SJCRH30 (cell line): Measurements from ENCODE around the gene SMAP2. TPM values are rescaled to one million over a fixed set of nuclear protein-coding genes. Genes with fewer than 3 reads are reported as not detected.
A peak's percentile ranks its signal among the peaks of the same experiment; 100 is the strongest.
"Not testable (repeated sequence)": the region's sequence is repeated elsewhere in the genome, so short reads cannot be mapped to it uniquely, and the experiment has no call there.

Experiments
- DNase-seq, 2 experiments: peaks; one replicate each; pipeline ENCODE4 v3.0.0-alpha.2; 2015 to 2020
- H3K27ac ChIP-seq: fragments of 250-450 bp; sonication (Bioruptor Pico); 2 replicates; pipeline ENCODE4 v1.5.1; 2020; ENCODE audit warnings: mild to moderate bottlenecking, moderate library complexity
- H3K27me3 ChIP-seq: fragments of 250-450 bp; sonication (Bioruptor Pico); 2 replicates; pipeline ENCODE4 v1.5.1; 2020; ENCODE audit warnings: mild to moderate bottlenecking, moderate library complexity
- H3K36me3 ChIP-seq: fragments of 250-450 bp; sonication (Bioruptor Pico); 2 replicates; pipeline ENCODE4 v1.5.1; 2020; ENCODE audit warnings: mild to moderate bottlenecking, moderate library complexity
- H3K4me1 ChIP-seq: fragments of 250-450 bp; sonication (Bioruptor Pico); 2 replicates; pipeline ENCODE4 v1.5.1; 2020; ENCODE audit warnings: mild to moderate bottlenecking, moderate library complexity
- H3K4me3 ChIP-seq: fragments of 250-450 bp; sonication (Bioruptor Pico); 2 replicates; pipeline ENCODE4 v1.5.1; 2020; ENCODE audit warnings: mild to moderate bottlenecking, moderate library complexity
- H3K9me3 ChIP-seq: fragments of 250-450 bp; sonication (Bioruptor Pico); replicated peaks from 2 replicates; pipeline ENCODE4 v1.5.1; 2020; ENCODE audit warnings: mild to moderate bottlenecking, moderate library complexity
- total RNA-seq: library from RNA; depleted of rRNA; stranded (reverse); fragments of >200 nt; shearing (Covaris generic); gene quantifications from 2 replicates; pipeline ENCODE4 v1.2.3, GENCODE V29; 2014

Gene SMAP2
- total RNA-seq, 1 experiment from 2014 or later, result 15.0 TPM

DNA sequence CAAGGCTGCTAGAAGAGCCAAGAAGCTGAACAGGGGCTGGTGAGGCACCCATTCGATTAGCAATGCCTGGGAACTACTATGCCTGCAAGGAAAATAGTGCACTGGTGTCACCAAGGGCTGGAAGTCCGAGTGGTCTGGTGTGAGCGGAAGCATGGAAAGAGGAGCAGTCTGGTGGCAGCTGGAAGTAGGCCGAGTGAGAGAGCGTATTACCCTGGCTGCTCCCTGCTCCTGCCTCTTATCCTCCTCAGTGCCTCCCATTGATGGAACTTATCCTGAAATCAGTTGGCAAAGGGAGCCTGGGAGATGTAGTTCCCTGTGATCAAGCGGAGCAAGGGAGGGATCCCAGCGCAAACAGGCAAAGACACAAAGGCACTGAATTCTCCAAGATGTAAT is 9.6 kb downstream of the SMAP2 start:
- H3K9me3 ChIP-seq, result no peaks in the 10 kb centered on the region
- no peak for DNase-seq
- H3K36me3 ChIP-seq, result no peaks in the 10 kb centered on the region
- peaks cover 31% of the 10 kb centered on the region for H3K4me1 ChIP-seq
- no peak overlapping the region for H3K4me3 ChIP-seq
- no peaks in the 10 kb centered on the region for H3K27me3 ChIP-seq
- no peak overlapping the region for H3K27ac ChIP-seq

DNA sequence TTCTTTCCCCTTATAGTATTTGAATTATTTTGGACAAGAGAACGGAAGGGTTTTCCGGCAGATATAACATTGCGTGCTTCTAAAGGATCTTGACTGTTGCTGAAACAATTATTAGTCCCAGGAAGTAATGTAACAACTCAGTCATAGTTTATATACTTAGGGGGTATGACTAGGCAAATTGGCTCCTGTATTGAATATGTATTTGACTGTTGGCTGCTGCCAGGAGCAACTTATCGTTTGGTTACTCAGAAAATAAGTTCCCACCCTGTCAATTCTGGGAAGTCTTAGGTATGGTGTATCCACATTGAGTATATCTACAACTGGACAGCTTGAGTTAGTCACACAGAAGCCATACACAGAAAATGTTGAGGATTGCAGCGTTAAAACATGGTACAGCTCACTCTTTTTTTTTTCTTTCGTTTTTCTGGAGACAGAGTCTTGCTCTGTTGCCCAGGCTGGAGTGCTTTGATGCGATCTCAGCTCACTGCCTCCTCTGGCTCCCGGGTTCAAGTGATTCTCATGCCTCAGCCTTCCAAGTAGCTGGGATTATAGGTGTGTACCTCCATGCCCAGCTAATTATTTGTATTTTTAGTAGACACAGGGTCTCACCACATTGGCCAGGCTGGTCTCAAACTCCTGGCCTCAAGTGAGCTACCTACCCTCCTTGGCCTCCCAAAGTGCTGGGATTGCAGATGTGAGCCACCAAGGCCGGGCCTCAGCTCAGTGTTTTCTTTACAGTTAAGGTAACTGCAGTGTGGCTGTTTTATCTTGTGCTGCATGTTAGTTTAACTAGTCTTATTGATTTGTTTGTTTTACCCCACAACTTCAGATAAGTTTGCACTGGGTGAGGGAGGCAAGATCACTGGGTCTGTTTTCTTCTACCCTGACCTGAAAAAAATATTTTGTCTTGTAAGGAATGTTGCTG is 10.2 kb downstream of the SMAP2 start:
- no peak overlapping the region for H3K4me3 ChIP-seq
- H3K27me3 ChIP-seq, result no peaks in the 10 kb centered on the region
- no peaks in the 10 kb centered on the region for H3K9me3 ChIP-seq
- H3K27ac ChIP-seq, result no peak overlapping the region
- no peak for DNase-seq
- H3K4me1 ChIP-seq, result peaks cover 31% of the 10 kb centered on the region
- H3K36me3 ChIP-seq, result no peaks in the 10 kb centered on the region

- no peaks in the 10 kb centered on the region for H3K27me3 ChIP-seq
- no peaks in the 10 kb centered on the region for H3K36me3 ChIP-seq
- peaks cover 31% of the 10 kb centered on the region for H3K4me1 ChIP-seq
- peak overlapping the region; percentile 45 for H3K27ac ChIP-seq
- no peaks in the 10 kb centered on the region for H3K9me3 ChIP-seq
- H3K4me3 ChIP-seq, result no peak overlapping the region
- peak in 1 of 2 experiments; percentile 49 for DNase-seq
Measured at GRCh38 chr1:40384413-40384762, 10.9 kb downstream of the SMAP2 start.

DNA sequence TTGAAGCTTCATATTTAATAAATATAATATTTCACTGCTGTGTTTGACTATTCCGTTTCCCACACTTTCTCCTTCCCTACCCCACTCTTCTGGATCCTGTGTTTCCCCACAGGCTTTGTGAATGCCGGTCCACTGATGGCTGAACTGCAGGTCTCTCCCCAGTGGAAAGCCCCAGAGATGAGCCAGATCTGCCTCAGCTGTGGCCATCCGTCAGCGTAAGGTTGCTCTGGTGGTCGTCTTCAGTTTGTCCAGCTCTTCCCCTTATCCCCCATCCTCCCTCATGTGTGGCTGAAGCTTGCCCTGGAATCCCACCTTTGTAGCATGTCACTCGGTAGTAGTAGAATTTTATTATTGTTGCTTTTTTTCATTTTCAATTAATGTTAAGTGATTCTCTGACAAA is 11.4 kb downstream of the SMAP2 start:
- no peak overlapping the region for H3K4me3 ChIP-seq
- DNase-seq, result peak; percentile 73 to 89
- H3K4me1 ChIP-seq, result peaks cover 28% of the 10 kb centered on the region
- no peaks in the 10 kb centered on the region for H3K27me3 ChIP-seq
- no peaks in the 10 kb centered on the region for H3K36me3 ChIP-seq
- H3K9me3 ChIP-seq, result no peaks in the 10 kb centered on the region
- H3K27ac ChIP-seq, result peak overlapping the region; percentile 45

GRCh38 chr1:40385437-40386358 is 12.2 kb downstream of the SMAP2 start:
- Histone ChIP-seq H3K27me3 (no peaks in the 10 kb centered on the region), H3K4me1 (peaks cover 24% of the 10 kb centered on the region), H3K27ac (peak overlapping the region; percentile 45), H3K9me3 (no peaks in the 10 kb centered on the region), H3K36me3 (no peaks in the 10 kb centered on the region), H3K4me3 (no peak overlapping the region)
- peak; percentile 75 to 91 for DNase-seq

DNA sequence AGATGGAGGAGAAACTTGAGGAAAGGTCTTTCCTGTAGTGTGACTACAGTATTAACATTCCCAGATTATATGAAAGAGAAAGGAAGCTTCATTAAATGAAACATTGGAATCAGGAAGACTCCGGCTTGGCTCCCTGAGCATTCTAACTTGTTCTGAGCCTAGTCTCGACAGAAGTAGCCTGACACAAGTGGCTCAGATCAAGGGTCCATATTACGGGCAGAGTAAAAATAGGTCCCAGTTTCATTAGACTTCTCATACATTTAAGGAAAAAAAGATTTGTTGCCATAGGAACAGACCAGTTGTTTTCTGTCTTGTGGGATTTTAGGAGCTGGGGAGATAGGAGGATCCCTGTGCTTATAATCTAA is 12.8 kb downstream of the SMAP2 start:
- H3K9me3 ChIP-seq, result no peaks in the 10 kb centered on the region
- DNase-seq, result peak in 1 of 2 experiments; percentile 29
- no peak overlapping the region for H3K27ac ChIP-seq
- no peak overlapping the region for H3K4me3 ChIP-seq
- H3K36me3 ChIP-seq, result no peaks in the 10 kb centered on the region
- H3K27me3 ChIP-seq, result no peaks in the 10 kb centered on the region
- peaks cover 24% of the 10 kb centered on the region for H3K4me1 ChIP-seq

GRCh38 chr1:40386796-40387195 is 13.3 kb downstream of the SMAP2 start:
- DNase-seq, result no peak
- peaks cover 24% of the 10 kb centered on the region for H3K4me1 ChIP-seq
- H3K27ac ChIP-seq, result no peak overlapping the region

DNA sequence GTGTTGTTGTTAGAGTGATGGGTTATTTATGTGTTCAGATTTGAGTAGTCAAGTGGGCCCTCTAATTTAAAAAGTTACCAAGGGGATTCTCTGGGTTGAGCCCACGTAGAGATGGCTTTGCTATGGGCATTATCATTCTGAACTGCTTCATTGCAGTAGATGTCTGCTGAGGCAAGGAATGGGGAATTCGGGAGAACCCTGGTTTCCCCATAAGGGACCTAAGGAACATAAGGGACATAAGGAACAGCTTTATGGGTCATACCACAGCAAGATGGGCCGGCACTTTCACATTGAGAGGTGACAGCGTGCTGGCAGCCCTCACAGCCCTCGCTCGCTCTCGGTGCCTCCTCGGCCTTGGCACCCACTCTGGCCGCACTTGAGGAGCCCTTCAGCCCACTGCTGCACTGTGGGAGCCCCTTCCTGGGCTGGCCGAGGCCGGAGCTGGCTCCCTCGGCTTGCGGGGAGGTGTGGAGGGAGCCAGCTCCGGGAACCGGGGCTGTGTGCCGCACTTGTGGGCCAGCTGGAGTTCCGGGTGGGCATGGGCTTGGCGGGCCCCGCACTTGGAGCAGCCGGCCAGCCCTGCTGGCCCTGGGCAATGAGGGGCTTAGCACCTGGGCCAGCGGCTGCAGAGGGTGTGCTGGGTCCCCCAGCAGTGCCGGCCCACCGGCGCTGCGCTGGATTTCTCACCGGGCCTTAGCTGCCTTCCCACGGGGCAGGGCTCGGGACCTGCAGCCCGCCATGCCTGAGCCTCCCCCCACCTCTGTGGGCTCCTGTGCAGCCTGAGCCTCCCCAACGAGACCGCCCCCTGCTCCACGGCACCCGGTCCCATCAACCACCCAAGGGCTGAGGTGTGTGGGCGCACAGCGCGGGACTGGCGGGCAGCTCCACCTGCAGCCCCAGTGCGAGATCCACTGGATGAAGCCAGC is 14.1 kb downstream of the SMAP2 start:
- H3K27ac ChIP-seq, result not testable (repeated sequence)

More at GRCh38 chr1:40386796-40387195, 13.3 kb downstream of the SMAP2 start:
- Histone ChIP-seq H3K27me3 (no peaks in the 10 kb centered on the region), H3K9me3 (no peaks in the 10 kb centered on the region), H3K4me3 (no peak overlapping the region), H3K36me3 (no peaks in the 10 kb centered on the region)

GRCh38 chr1:40388456-40389321 is 15.2 kb downstream of the SMAP2 start:
- not testable (repeated sequence) for H3K9me3 ChIP-seq, H3K27me3 ChIP-seq, H3K27ac ChIP-seq, H3K36me3 ChIP-seq, DNase-seq, H3K4me3 ChIP-seq
- peaks cover 24% of the 10 kb centered on the region for H3K4me1 ChIP-seq

More for the DNA sequence above, 14.1 kb downstream of the SMAP2 start:
- H3K4me1 ChIP-seq, result peaks cover 24% of the 10 kb centered on the region
- not testable (repeated sequence) for H3K9me3 ChIP-seq, DNase-seq, H3K36me3 ChIP-seq, H3K27me3 ChIP-seq, H3K4me3 ChIP-seq

DNA sequence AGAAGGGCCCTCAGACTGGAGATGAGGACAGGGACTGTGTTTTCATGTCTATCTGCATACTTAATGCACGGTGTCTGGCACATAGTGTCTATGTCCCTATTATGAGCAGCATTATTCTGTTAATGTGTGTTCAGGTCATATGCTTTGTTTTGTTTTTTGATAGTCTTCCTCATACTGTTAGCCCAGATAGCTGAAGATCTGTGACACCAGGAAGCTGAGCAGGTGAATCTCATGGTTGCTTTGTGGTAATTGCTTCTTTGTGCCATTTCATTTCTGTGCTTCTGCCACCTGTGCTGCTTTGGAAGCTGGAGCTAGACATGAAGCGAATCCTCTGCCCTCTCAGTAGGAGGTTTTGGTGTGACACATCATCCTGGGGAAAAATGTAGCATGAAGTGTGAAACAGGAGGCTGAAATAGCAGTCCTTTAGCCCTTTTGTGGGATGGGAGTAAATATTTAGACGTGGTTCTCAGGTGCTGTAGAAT is 15.8 kb downstream of the SMAP2 start:
- H3K4me1 ChIP-seq, result peaks cover 20% of the 10 kb centered on the region
- H3K27me3 ChIP-seq, result no peaks in the 10 kb centered on the region
- no peaks in the 10 kb centered on the region for H3K9me3 ChIP-seq
- H3K36me3 ChIP-seq, result no peaks in the 10 kb centered on the region
- H3K27ac ChIP-seq, result no peak overlapping the region
- DNase-seq, result no peak
- H3K4me3 ChIP-seq, result no peak overlapping the region

- no peak overlapping the region for H3K27ac ChIP-seq
- H3K36me3 ChIP-seq, result no peaks in the 10 kb centered on the region
- DNase-seq, result no peak
Measured at GRCh38 chr1:40389871-40390560, 16.5 kb downstream of the SMAP2 start.

GRCh38 chr1:40390857-40391256 is 17.3 kb downstream of the SMAP2 start:
- no peak overlapping the region for H3K27ac ChIP-seq
- no peaks in the 10 kb centered on the region for H3K36me3 ChIP-seq
- no peak for DNase-seq
- no peaks in the 10 kb centered on the region for H3K27me3 ChIP-seq
- H3K4me1 ChIP-seq, result peaks cover 7% of the 10 kb centered on the region
- no peaks in the 10 kb centered on the region for H3K9me3 ChIP-seq
- no peak overlapping the region for H3K4me3 ChIP-seq

More at GRCh38 chr1:40389871-40390560, 16.5 kb downstream of the SMAP2 start:
- H3K9me3 ChIP-seq, result no peaks in the 10 kb centered on the region
- no peak overlapping the region for H3K4me3 ChIP-seq
- no peaks in the 10 kb centered on the region for H3K27me3 ChIP-seq
- H3K4me1 ChIP-seq, result peaks cover 14% of the 10 kb centered on the region

- no peak for DNase-seq
- no peak overlapping the region for H3K4me3 ChIP-seq
- H3K27me3 ChIP-seq, result no peaks in the 10 kb centered on the region
- no peak overlapping the region for H3K27ac ChIP-seq
- H3K4me1 ChIP-seq, result no peaks in the 10 kb centered on the region
- H3K36me3 ChIP-seq, result no peaks in the 10 kb centered on the region
- H3K9me3 ChIP-seq, result no peaks in the 10 kb centered on the region
Measured at GRCh38 chr1:40391688-40392145, 18.2 kb downstream of the SMAP2 start.
